Measurements from ENCODE around the gene PHF8.

DNA sequence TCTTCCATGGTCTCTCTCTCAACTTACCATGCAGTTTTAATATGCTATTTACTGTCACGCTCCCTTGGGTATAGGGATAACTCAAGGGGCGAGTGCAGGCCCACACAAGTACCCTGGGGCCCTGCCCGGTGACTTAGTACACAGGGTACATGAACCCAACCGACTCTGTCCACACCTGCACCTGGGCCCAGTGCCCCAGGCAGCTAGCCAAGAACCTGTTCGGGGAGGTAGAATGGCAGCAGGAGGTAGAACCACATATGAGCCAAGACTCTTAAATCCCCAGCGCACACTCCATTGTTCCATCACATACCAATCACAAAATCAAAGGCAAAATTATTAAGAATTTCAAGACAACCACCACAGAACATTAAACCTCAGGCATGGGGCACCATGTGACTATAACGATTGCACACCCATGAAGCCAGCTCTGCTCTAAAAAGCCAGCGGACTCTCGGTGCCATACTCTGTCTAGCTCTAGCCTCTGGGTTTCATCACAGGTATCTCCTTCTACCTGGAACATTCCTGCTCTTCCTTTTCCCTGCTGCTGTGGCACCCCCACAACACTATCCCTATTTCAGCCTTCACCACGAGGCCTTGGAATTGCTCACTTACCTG lies 14.6 kb downstream of the PHF8 start:
- no peak for TF ChIP-seq CTCF (IDR thresholded peaks at IDR 0.05)
- no peak for TF ChIP-seq POLR2A (IDR thresholded peaks at IDR 0.05)
- no peak for TF ChIP-seq EP300 (IDR thresholded peaks at IDR 0.05)

Measured in tibial nerve (tissue), 4 donors.